ENCODE results near the gene CACNA2D3.

- no peak for TF ChIP-seq CTCF (conservative IDR thresholded peaks at IDR 0.05 in 1 of 2, IDR thresholded peaks at IDR 0.05 in 1 of 2; ENCODE audit: extremely low read depth in 1 of 2, insufficient read depth in 1 of 2, low read depth in 1 of 2, low read length in 2 of 2)
- TF ChIP-seq EZH2 (IDR thresholded peaks at IDR 0.05; ENCODE audit: borderline replicate concordance, low read length) = no peak
Measured at GRCh38 chr3:54761637-54762036, 639.3 kb downstream of the CACNA2D3 start.
